ENCODE data around the gene EDNRB. TPM values are rescaled to one million over a fixed set of nuclear protein-coding genes. Genes with fewer than 3 reads are reported as not detected.

EDNRB gene
- under 0.01 and 1.1 TPM in 2 replicates for total RNA-seq

GRCh38 chr13:77918391-77919245 is at the start of gene EDNRB:
EDNRB (minus strand) TSS chr13:77918831; CDS start chr13:77918573, 258 bp downstream.

Other genes with a start within 250 kb of the EDNRB start
- 2.9 and 6.8 TPM in 2 replicates for gene SLAIN1, start 221.1 kb downstream of the EDNRB start, total RNA-seq

All from epithelial cell of umbilical artery (primary cell).